Osteocyte (in vitro differentiated cells): Measurements from ENCODE around the gene SLC25A41. TPM values are rescaled to one million over a fixed set of nuclear protein-coding genes. Genes with fewer than 3 reads are reported as not detected.

Experiments
- DNase-seq: peaks from one replicate; pipeline ENCODE4 v3.0.0; 2021; ENCODE audit warnings: mixed read lengths; ENCODE audit not compliant: unreplicated experiment; ENCODE audit errors: extremely low spot score
- H3K27ac Mint-ChIP-seq: one replicate; pipeline ENCODE4 v1.8.0; 2021; ENCODE audit warnings: mild to moderate bottlenecking, mixed read lengths; ENCODE audit not compliant: unreplicated experiment
- H3K27me3 Mint-ChIP-seq: one replicate; pipeline ENCODE4 v1.8.0; 2021; ENCODE audit warnings: mixed read lengths; ENCODE audit not compliant: unreplicated experiment
- H3K36me3 Mint-ChIP-seq: one replicate; pipeline ENCODE4 v1.8.0; 2021; ENCODE audit warnings: mixed read lengths; ENCODE audit not compliant: unreplicated experiment
- H3K4me1 Mint-ChIP-seq: one replicate; pipeline ENCODE4 v1.8.0; 2021; ENCODE audit warnings: mixed read lengths; ENCODE audit not compliant: unreplicated experiment
- H3K4me3 Mint-ChIP-seq: one replicate; pipeline ENCODE4 v1.8.0; 2021; ENCODE audit warnings: mild to moderate bottlenecking, moderate library complexity, mixed read lengths; ENCODE audit not compliant: unreplicated experiment
- H3K9me3 Mint-ChIP-seq: one replicate; pipeline ENCODE4 v1.8.0; 2021; ENCODE audit warnings: mixed read lengths; ENCODE audit not compliant: unreplicated experiment
- total RNA-seq: library from RNA; stranded (reverse); gene quantifications from 2 replicates; pipeline ENCODE4 v1.2.1, GENCODE V29; 2021
- TF ChIP-seq, protein P1 (sequence below): fragments of 200-600 bp; sonication (generic); IDR thresholded peaks from 2 replicates; pipeline ENCODE4 v1.5.0; 2021; ENCODE audit warnings: antibody characterized with exemption, mild to moderate bottlenecking, moderate library complexity

Gene SLC25A41
- total RNA-seq, 1 donor from 2014 or later, result 0.27 TPM

DNA sequence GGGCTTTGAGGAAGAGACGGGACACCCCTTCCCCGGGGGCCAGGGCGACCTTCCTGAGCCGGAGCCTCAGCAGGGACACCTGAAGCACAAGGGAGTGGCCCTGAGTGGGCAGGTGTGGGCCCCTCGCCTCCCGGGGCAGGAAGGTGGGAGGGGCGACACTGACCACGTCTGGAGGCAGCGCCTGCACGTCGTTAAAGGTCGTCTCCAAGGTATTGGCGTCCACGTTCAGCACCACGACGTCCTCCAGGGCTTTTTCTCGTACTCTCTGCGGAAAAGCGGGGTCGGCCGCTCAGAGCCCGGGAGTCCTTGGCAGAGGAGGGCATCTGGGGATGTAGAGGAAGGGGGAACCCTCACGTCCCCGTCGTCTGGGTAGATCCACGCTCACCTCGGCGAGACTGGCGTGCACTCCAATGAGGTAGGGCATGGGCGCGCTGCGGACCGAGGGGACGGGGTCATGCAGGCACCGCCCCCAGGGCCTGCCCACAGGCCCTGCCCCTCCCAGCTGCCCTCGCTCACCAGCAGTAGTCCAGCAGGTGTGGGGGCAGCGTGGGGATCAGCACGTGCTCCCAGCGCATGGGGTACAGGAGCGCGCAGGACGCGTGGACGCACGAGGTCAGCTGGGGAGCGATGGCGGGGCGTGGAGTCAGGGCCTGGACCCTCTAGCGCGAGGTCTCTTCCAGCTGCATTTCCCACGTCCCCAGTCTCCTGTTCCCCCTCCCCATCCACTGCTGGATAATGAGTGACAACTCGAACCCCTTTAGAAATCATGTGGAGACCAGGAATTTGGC, 42.0 kb upstream of the SLC25A41 start:
- no peaks in the 10 kb centered on the region for H3K9me3 Mint-ChIP-seq
- H3K36me3 Mint-ChIP-seq, result no peaks in the 10 kb centered on the region
- no peak overlapping the region for H3K4me3 Mint-ChIP-seq
- TF ChIP-seq, protein P1, sequence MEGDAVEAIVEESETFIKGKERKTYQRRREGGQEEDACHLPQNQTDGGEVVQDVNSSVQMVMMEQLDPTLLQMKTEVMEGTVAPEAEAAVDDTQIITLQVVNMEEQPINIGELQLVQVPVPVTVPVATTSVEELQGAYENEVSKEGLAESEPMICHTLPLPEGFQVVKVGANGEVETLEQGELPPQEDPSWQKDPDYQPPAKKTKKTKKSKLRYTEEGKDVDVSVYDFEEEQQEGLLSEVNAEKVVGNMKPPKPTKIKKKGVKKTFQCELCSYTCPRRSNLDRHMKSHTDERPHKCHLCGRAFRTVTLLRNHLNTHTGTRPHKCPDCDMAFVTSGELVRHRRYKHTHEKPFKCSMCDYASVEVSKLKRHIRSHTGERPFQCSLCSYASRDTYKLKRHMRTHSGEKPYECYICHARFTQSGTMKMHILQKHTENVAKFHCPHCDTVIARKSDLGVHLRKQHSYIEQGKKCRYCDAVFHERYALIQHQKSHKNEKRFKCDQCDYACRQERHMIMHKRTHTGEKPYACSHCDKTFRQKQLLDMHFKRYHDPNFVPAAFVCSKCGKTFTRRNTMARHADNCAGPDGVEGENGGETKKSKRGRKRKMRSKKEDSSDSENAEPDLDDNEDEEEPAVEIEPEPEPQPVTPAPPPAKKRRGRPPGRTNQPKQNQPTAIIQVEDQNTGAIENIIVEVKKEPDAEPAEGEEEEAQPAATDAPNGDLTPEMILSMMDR, result no peak
- no peak overlapping the region for H3K27ac Mint-ChIP-seq
- peaks cover 2% of the 10 kb centered on the region for H3K27me3 Mint-ChIP-seq
- no peak for DNase-seq
- peaks cover 4% of the 10 kb centered on the region for H3K4me1 Mint-ChIP-seq

DNA sequence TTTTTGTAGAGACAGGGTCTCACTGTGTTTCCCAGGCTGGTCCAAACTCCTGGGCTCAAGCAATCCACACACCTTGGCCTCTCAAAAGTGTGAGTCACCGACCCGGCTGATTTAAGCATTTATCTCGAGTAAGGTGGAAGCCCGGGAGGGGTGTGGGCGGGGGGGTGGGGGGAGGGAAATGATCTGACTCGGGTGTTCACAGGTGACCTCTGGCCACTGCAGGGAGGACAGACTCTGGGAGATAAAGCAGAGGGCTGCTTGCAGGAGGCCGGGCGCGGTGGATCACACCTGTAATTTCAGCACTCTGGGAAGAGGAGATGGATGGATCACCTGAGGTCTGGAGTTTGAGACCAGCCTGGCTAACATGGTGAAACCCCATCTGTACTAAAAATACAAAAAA, 40.1 kb upstream of the SLC25A41 start:
- DNase-seq, result no peak
- no peak overlapping the region for H3K4me3 Mint-ChIP-seq
- H3K9me3 Mint-ChIP-seq, result no peaks in the 10 kb centered on the region
- H3K27ac Mint-ChIP-seq, result no peak overlapping the region
- H3K36me3 Mint-ChIP-seq, result no peaks in the 10 kb centered on the region
- TF ChIP-seq, protein P1, result no peak
- H3K27me3 Mint-ChIP-seq, result peaks cover 2% of the 10 kb centered on the region
- peaks cover 4% of the 10 kb centered on the region for H3K4me1 Mint-ChIP-seq

DNA sequence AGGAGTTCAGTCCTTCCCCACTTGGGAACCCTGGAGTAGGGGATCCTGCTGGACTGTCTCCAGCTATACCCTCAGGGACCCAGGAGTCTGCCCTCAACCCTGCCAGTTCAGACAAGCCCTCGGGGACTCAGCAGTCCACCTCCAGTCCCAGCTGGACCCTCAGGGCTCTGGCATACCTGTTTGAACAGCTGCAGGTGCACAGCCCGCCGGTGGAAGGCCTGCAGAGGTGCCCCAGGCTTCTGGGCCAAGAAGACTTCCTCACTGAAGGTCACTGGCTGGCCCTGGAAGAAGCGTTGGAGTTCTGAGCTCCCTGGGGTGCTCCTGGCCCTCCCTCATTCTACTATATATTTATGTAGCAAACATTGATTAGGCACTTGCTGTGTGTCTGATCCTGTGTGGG, 39.1 kb upstream of the SLC25A41 start:
- Mint-ChIP-seq H3K4me3 (no peak overlapping the region), H3K4me1 (peaks cover 4% of the 10 kb centered on the region), H3K27me3 (peaks cover 6% of the 10 kb centered on the region), H3K9me3 (no peaks in the 10 kb centered on the region), H3K27ac (no peak overlapping the region), H3K36me3 (no peaks in the 10 kb centered on the region)
- DNase-seq, result no peak
- TF ChIP-seq, protein P1, result no peak

DNA sequence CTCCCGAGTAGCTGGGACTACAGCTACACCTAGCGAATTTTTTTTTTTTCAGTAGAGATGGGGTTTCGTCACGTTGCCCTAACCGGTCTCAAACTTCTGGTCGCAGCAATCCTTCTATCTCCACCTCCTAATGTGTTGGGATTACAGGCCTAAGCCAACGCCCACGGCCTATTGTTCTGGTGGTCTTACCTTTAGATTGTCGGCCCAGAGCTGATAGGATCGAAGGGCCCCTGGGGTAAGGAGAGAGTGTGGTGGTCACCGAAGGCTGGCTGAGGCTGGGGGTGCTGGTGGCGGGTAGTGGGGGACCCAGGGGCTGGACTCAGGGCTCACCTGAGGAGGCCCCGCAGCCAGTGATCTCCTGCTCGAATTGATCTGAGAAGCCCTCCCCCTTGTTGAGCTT, 37.5 kb upstream of the SLC25A41 start:
- TF ChIP-seq, protein P1, result no peak
- Mint-ChIP-seq H3K4me3 (no peak overlapping the region), H3K4me1 (peaks cover 2% of the 10 kb centered on the region), H3K9me3 (no peaks in the 10 kb centered on the region), H3K27ac (no peak overlapping the region), H3K36me3 (no peaks in the 10 kb centered on the region), H3K27me3 (peaks cover 12% of the 10 kb centered on the region)
- no peak for DNase-seq

DNA sequence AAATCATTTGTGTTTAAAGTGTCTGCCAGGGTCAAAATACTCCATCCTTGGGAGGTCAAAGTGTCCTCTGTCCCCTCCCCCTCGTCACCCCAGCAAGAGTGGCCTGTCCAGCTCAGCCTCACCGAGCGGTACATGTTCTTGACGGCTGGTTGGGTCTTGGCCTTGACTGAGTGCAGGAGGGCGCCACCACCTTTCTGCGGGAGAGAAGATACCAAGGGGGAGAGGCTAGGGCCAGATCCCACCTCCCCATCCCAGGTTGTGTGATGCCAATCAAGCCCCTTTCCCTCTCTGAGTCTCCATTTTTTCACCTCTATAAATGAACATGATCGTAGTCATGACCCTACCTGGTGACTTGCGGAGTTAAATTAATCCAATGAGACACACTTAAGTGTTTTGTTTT, 36.6 kb upstream of the SLC25A41 start:
- TF ChIP-seq, protein P1, result no peak
- Mint-ChIP-seq H3K4me3 (no peak overlapping the region), H3K27ac (no peak overlapping the region), H3K9me3 (no peaks in the 10 kb centered on the region), H3K27me3 (peaks cover 17% of the 10 kb centered on the region), H3K4me1 (no peaks in the 10 kb centered on the region), H3K36me3 (no peaks in the 10 kb centered on the region)
- no peak for DNase-seq
